HFFc6 (cell line): ENCODE measurements around the gene TUBA4A. TPM values are rescaled to one million over a fixed set of nuclear protein-coding genes. Genes with fewer than 3 reads are reported as not detected.

Experiments
- DNase-seq: peaks from one replicate; pipeline ENCODE4 v3.0.0-alpha.2; 2018
- H3K27ac Mint-ChIP-seq: 2 replicates; pipeline ENCODE4 v1.8.0; 2020; ENCODE audit warnings: mild to moderate bottlenecking, mixed read lengths
- H3K27me3 Mint-ChIP-seq: 2 replicates; pipeline ENCODE4 v1.8.0; 2021; ENCODE audit warnings: mild to moderate bottlenecking, moderate library complexity, mixed read lengths; ENCODE audit not compliant: insufficient read depth
- H3K36me3 Mint-ChIP-seq: 2 replicates; pipeline ENCODE4 v1.8.0; 2021; ENCODE audit warnings: low read depth, mixed read lengths
- H3K4me1 Mint-ChIP-seq: 2 replicates; pipeline ENCODE4 v1.8.0; 2020; ENCODE audit warnings: low read depth, mixed read lengths
- H3K4me3 Mint-ChIP-seq: 2 replicates; pipeline ENCODE4 v1.8.0; 2020; ENCODE audit warnings: mild to moderate bottlenecking, moderate library complexity, mixed read lengths
- H3K9me3 Mint-ChIP-seq: 2 replicates; pipeline ENCODE4 v1.8.0; 2020; ENCODE audit warnings: mild to moderate bottlenecking, mixed read lengths
- CTCF ChIP-seq: fragments of 200-600 bp; sonication (generic); IDR thresholded peaks from 2 replicates; pipeline ENCODE4 v1.5.0; 2021; ENCODE audit warnings: antibody characterized with exemption, mild to moderate bottlenecking
- total RNA-seq, 6 experiments: library from RNA; stranded (reverse); fragmentation: NEBNext Ultra II Directional; extraction: Animal tissue kit (Norgen Biotek cat#: 25700); gene quantifications; 2 replicates in 1 of 6; 3 replicates in 5 of 6; pipeline ENCODE4 v1.2.3, GENCODE V29; 2021

TUBA4A gene
- total RNA-seq, 6 experiments from 2014 or later = 40.4 to 66.3 (median 48.2) TPM

GRCh38 chr2:219214786-219215185 lies 38.9 kb downstream of the TUBA4A start:
- H3K27ac Mint-ChIP-seq = no peak overlapping the region
- peaks cover 24% of the 10 kb centered on the region for H3K36me3 Mint-ChIP-seq
- no peak for DNase-seq
- TF ChIP-seq CTCF = no peak
- H3K27me3 Mint-ChIP-seq = peaks cover 3% of the 10 kb centered on the region
- H3K4me1 Mint-ChIP-seq = peaks cover 24% of the 10 kb centered on the region
- no peak overlapping the region for H3K4me3 Mint-ChIP-seq
- H3K9me3 Mint-ChIP-seq = no peaks in the 10 kb centered on the region

- Mint-ChIP-seq H3K27ac (no peak overlapping the region), H3K9me3 (no peaks in the 10 kb centered on the region), H3K4me3 (no peak overlapping the region), H3K36me3 (peaks cover 28% of the 10 kb centered on the region), H3K4me1 (peaks cover 18% of the 10 kb centered on the region), H3K27me3 (peaks cover 3% of the 10 kb centered on the region)
- TF ChIP-seq CTCF = no peak
- DNase-seq = no peak
Observed at GRCh38 chr2:219214141-219214540, 39.6 kb downstream of the TUBA4A start.

GRCh38 chr2:219213486-219214071 lies 40.1 kb downstream of the TUBA4A start:
- no peaks in the 10 kb centered on the region for H3K9me3 Mint-ChIP-seq
- H3K4me3 Mint-ChIP-seq = no peak overlapping the region
- peaks cover 20% of the 10 kb centered on the region for H3K4me1 Mint-ChIP-seq
- H3K27me3 Mint-ChIP-seq = peaks cover 3% of the 10 kb centered on the region
- no peak for DNase-seq
- no peak for TF ChIP-seq CTCF
- H3K27ac Mint-ChIP-seq = no peak overlapping the region
- peaks cover 28% of the 10 kb centered on the region for H3K36me3 Mint-ChIP-seq

GRCh38 chr2:219213026-219213415 lies 40.7 kb downstream of the TUBA4A start:
- H3K27me3 Mint-ChIP-seq = peaks cover 3% of the 10 kb centered on the region
- no peak overlapping the region for H3K27ac Mint-ChIP-seq
- no peak overlapping the region for H3K4me3 Mint-ChIP-seq
- no peak for DNase-seq
- no peaks in the 10 kb centered on the region for H3K9me3 Mint-ChIP-seq
- peaks cover 28% of the 10 kb centered on the region for H3K36me3 Mint-ChIP-seq
- H3K4me1 Mint-ChIP-seq = peaks cover 23% of the 10 kb centered on the region
- TF ChIP-seq CTCF = no peak

GRCh38 chr2:219210886-219211362 lies 42.8 kb downstream of the TUBA4A start:
- Mint-ChIP-seq H3K27me3 (peaks cover 6% of the 10 kb centered on the region), H3K9me3 (no peaks in the 10 kb centered on the region), H3K4me1 (peaks cover 26% of the 10 kb centered on the region), H3K4me3 (no peak overlapping the region), H3K36me3 (peaks cover 28% of the 10 kb centered on the region), H3K27ac (no peak overlapping the region)
- no peak for DNase-seq
- no peak for TF ChIP-seq CTCF
